ENCODE measurements around the gene ATXN7L3.
A peak's percentile ranks its signal among the peaks of the same experiment; 100 is the strongest.

ATXN7L3 gene

DNA sequence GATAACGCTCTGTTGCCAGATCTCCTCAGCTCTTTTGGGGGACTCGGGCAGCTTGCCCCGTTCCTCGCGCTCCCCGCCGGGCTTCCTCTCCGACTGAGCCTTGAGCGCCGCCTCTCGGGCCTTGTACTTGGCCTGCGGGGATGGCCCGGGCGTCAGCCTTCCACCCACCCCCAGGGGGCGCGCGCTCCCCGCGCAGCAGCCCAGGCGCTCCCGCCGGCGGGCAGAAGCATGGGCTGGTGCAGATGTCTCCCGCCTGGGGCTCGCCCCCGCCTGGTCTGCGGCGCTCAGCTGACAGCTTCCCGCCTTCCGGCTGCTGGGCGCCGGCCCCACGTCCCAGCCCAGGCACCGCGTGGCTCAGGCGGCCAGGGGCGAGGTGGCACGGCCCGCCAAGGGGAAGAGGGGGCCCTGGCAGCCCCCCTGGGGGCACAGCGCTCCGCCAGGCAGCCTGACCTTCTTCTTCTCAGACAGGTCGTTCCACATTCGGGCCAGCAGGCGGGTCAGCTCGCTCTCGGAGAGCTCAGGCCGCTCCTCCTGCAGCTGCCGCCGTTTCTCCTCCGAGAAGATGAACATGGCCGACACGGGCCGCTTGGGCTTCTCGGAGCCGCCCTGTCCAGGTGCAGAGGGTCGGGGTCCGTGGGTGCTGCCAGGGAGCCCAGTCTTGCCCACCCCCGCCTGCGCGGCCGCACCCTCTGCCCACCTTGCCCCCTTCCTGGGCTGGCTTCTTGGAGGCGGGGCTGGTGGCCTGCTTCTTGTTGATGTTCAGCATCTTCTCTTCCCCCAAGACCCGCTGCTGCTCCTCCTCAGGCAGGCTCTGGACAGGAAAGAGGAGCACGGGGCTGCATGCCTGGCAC is 10.9 kb upstream of the ATXN7L3 start (continued):
- peak; percentile 51; the same call in 1 of the 2 replicates for TF ChIP-seq ZNF600 (tag by site-specific recombination; IDR thresholded peaks at IDR 0.05)
- TF ChIP-seq, protein P1, sequence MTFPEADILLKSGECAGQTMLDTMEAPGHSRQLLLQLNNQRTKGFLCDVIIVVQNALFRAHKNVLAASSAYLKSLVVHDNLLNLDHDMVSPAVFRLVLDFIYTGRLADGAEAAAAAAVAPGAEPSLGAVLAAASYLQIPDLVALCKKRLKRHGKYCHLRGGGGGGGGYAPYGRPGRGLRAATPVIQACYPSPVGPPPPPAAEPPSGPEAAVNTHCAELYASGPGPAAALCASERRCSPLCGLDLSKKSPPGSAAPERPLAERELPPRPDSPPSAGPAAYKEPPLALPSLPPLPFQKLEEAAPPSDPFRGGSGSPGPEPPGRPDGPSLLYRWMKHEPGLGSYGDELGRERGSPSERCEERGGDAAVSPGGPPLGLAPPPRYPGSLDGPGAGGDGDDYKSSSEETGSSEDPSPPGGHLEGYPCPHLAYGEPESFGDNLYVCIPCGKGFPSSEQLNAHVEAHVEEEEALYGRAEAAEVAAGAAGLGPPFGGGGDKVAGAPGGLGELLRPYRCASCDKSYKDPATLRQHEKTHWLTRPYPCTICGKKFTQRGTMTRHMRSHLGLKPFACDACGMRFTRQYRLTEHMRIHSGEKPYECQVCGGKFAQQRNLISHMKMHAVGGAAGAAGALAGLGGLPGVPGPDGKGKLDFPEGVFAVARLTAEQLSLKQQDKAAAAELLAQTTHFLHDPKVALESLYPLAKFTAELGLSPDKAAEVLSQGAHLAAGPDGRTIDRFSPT (tag by site-specific recombination; IDR thresholded peaks at IDR 0.05) = peak; percentile 31; the same call in 1 of the 2 replicates
- peak; percentile 55; the same call in 1 of the 2 replicates for TF ChIP-seq GLI4 (tag by site-specific recombination; IDR thresholded peaks at IDR 0.05)
- TF ChIP-seq ZFHX2 (tag by site-specific recombination; conservative IDR thresholded peaks at IDR 0.05) = peak; percentile 71
- no peak for TF ChIP-seq BCL11B (tag by site-specific recombination; IDR thresholded peaks at IDR 0.05; ENCODE audit: low read depth)
- peak; percentile 44 for TF ChIP-seq KLF9 (tag by site-specific recombination; IDR thresholded peaks at IDR 0.05; ENCODE audit: low read depth)
- TF ChIP-seq ZNF660 (tag by site-specific recombination; IDR thresholded peaks at IDR 0.05) = peak; percentile 85
- TF ChIP-seq, protein P2, sequence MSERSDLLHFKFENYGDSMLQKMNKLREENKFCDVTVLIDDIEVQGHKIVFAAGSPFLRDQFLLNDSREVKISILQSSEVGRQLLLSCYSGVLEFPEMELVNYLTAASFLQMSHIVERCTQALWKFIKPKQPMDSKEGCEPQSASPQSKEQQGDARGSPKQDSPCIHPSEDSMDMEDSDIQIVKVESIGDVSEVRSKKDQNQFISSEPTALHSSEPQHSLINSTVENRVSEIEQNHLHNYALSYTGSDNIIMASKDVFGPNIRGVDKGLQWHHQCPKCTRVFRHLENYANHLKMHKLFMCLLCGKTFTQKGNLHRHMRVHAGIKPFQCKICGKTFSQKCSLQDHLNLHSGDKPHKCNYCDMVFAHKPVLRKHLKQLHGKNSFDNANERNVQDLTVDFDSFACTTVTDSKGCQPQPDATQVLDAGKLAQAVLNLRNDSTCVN (tag by site-specific recombination; optimal IDR thresholded peaks at IDR 0.05) = peak; percentile 45
- TF ChIP-seq SALL2 (tag by site-specific recombination; IDR thresholded peaks at IDR 0.05; ENCODE audit: borderline replicate concordance) = 0 out of 2 replicates have a peak, but pooled peaks have one; percentile 6
- TF ChIP-seq ZBTB8A (tag by site-specific recombination; IDR thresholded peaks at IDR 0.05) = peak; percentile 67
- no peak for TF ChIP-seq GFI1B (tag by site-specific recombination; IDR thresholded peaks at IDR 0.05)
- 0 out of 2 replicates have a peak, but pooled peaks have one; percentile 30 for TF ChIP-seq KLF8 (tag by site-specific recombination; IDR thresholded peaks at IDR 0.05)
- TF ChIP-seq, protein P3, sequence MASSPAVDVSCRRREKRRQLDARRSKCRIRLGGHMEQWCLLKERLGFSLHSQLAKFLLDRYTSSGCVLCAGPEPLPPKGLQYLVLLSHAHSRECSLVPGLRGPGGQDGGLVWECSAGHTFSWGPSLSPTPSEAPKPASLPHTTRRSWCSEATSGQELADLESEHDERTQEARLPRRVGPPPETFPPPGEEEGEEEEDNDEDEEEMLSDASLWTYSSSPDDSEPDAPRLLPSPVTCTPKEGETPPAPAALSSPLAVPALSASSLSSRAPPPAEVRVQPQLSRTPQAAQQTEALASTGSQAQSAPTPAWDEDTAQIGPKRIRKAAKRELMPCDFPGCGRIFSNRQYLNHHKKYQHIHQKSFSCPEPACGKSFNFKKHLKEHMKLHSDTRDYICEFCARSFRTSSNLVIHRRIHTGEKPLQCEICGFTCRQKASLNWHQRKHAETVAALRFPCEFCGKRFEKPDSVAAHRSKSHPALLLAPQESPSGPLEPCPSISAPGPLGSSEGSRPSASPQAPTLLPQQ (tag by site-specific recombination; IDR thresholded peaks at IDR 0.05) = peak; percentile 60; the same call in 1 of the 2 replicates
- TF ChIP-seq ZSCAN30 (tag by site-specific recombination; IDR thresholded peaks at IDR 0.05) = peak; percentile 78
- TF ChIP-seq, protein P4, sequence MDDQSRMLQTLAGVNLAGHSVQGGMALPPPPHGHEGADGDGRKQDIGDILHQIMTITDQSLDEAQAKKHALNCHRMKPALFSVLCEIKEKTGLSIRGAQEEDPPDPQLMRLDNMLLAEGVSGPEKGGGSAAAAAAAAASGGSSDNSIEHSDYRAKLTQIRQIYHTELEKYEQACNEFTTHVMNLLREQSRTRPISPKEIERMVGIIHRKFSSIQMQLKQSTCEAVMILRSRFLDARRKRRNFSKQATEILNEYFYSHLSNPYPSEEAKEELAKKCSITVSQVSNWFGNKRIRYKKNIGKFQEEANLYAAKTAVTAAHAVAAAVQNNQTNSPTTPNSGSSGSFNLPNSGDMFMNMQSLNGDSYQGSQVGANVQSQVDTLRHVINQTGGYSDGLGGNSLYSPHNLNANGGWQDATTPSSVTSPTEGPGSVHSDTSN (CRISPR knock-in tag; IDR thresholded peaks at IDR 0.05) = peak; percentile 86
- TF ChIP-seq ZIC2 (tag by site-specific recombination; IDR thresholded peaks at IDR 0.05) = peak; percentile 52
- TF ChIP-seq ZNF2 (tag by site-specific recombination; IDR thresholded peaks at IDR 0.05) = 0 out of 2 replicates have a peak, but pooled peaks have one; percentile 33
- TF ChIP-seq KLF16 (tag by site-specific recombination; IDR thresholded peaks at IDR 0.05) = 0 out of 2 replicates have a peak, but pooled peaks have one; percentile 48
- TF ChIP-seq ZEB2 (tag by site-specific recombination; IDR thresholded peaks at IDR 0.05) = 0 out of 2 replicates have a peak, but pooled peaks have one; percentile 14
- peak; percentile 84 for TF ChIP-seq KLF10 (tag by site-specific recombination; IDR thresholded peaks at IDR 0.05)
- 0 out of 2 replicates have a peak, but pooled peaks have one; percentile 19 for TF ChIP-seq SP3 (tag by site-specific recombination; IDR thresholded peaks at IDR 0.05)
- 0 out of 2 replicates have a peak, but pooled peaks have one; percentile 21 for TF ChIP-seq ZNF76 (tag by site-specific recombination; IDR thresholded peaks at IDR 0.05; ENCODE audit: borderline replicate concordance, low read depth)
- TF ChIP-seq, protein P5, sequence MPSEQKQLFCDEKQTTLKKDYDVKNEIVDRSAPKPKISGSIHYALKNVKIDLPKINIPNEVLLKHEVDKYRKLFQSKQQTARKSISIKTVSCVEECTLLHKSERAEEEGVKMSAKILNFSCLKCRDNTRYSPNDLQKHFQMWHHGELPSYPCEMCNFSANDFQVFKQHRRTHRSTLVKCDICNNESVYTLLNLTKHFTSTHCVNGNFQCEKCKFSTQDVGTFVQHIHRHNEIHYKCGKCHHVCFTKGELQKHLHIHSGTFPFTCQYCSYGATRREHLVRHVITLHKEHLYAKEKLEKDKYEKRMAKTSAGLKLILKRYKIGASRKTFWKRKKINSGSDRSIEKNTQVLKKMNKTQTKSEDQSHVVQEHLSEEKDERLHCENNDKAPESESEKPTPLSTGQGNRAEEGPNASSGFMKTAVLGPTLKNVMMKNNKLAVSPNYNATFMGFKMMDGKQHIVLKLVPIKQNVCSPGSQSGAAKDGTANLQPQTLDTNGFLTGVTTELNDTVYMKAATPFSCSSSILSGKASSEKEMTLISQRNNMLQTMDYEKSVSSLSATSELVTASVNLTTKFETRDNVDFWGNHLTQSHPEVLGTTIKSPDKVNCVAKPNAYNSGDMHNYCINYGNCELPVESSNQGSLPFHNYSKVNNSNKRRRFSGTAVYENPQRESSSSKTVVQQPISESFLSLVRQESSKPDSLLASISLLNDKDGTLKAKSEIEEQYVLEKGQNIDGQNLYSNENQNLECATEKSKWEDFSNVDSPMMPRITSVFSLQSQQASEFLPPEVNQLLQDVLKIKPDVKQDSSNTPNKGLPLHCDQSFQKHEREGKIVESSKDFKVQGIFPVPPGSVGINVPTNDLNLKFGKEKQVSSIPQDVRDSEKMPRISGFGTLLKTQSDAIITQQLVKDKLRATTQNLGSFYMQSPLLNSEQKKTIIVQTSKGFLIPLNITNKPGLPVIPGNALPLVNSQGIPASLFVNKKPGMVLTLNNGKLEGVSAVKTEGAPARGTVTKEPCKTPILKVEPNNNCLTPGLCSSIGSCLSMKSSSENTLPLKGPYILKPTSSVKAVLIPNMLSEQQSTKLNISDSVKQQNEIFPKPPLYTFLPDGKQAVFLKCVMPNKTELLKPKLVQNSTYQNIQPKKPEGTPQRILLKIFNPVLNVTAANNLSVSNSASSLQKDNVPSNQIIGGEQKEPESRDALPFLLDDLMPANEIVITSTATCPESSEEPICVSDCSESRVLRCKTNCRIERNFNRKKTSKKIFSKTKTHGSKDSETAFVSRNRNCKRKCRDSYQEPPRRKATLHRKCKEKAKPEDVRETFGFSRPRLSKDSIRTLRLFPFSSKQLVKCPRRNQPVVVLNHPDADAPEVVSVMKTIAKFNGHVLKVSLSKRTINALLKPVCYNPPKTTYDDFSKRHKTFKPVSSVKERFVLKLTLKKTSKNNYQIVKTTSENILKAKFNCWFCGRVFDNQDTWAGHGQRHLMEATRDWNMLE (tag by site-specific recombination; conservative IDR thresholded peaks at IDR 0.05; ENCODE audit: low read depth) = no peak
- no peak for TF ChIP-seq IKZF3 (tag by site-specific recombination; IDR thresholded peaks at IDR 0.05)
- TF ChIP-seq ZNF311 (tag by site-specific recombination; IDR thresholded peaks at IDR 0.05; ENCODE audit: borderline replicate concordance) = no peak
- TF ChIP-seq ZNF561 (tag by site-specific recombination; IDR thresholded peaks at IDR 0.05; ENCODE audit: borderline replicate concordance) = peak; percentile 90
- TF ChIP-seq GLIS2 (tag by site-specific recombination; IDR thresholded peaks at IDR 0.05) = peak; percentile 62
- TF ChIP-seq ZNF416 (tag by site-specific recombination; IDR thresholded peaks at IDR 0.05) = no peak
